NCI-H774 (cell line): ENCODE data around the gene ZBTB2.
"Not testable (repeated sequence)": the region's sequence is repeated elsewhere in the genome, so short reads cannot be mapped to it uniquely, and the experiment has no call there.

Experiments
- DNase-seq: peaks from one replicate; lab custom pipeline; 2025; lab: John Stamatoyannopoulos, UW

ZBTB2 gene

DNA sequence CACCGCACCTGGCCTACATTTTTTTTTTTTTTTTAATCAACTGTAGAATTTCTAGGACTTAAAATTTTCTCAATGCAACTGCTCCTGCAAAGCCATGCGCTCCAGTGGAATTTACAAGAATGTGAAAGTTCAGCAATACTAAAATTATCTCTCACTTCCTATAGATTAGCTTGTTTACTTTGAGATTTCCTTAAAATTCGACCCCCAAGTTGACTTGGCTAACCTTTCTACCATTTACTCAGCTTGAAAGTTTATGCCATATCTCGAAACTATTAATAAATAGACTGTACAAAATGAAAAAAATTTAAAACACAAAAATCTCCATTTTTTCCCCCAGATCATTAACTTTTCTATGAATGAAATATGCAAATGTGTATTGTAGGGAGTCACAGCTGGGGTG is 64.3 kb downstream of the ZBTB2 start:
- DNase-seq = no peak

- no peak for DNase-seq
Measured at GRCh38 chr6:151326116-151326825, 65.1 kb downstream of the ZBTB2 start.

DNA sequence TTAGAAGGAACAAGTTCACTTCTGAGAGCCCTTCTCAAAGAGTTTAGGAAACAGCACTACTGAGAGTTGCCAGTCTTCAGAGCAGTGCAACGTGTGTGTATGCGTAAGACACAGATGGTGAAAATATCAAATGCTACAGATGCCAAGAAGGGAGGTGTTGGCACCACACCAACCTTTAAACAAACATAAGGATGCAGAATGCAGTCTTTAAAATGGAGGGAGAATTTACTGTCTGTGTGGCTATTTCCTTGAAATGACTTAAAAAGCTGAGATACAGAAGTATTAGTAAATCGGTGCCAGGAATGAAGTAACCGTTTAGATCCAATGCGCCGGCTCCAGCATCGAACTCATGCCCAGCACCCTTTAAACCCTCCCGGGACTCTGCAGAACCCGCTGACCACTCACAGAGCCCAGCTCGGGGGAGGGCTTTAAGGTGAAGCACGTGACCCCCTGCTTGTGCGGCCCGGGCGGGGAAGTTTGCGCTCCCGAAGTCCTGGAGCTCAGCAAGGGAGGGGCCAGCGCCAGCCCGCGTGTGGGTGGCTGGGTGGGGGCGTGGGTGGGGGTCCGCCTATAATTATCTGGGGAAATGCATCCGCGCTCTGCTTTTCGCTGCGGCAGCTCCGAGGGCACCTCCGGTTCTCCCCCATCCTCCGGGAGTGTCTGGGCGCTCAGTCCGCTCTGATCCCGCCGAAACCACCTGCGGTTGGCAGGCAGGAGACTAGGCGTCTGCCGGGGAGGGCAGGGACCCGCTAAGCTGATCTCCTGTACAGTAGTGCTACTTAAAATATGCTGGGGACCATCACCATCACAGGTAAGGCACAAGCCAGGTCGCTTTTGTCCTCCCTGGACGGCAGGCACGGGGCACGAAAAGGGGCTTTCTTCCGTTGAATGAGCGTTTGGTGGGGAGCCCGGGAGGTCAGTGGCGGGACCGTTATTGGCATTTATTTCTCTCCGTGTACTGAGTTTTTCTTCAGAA is 66.0 kb downstream of the ZBTB2 start:
- peak; percentile 73 for DNase-seq

DNA sequence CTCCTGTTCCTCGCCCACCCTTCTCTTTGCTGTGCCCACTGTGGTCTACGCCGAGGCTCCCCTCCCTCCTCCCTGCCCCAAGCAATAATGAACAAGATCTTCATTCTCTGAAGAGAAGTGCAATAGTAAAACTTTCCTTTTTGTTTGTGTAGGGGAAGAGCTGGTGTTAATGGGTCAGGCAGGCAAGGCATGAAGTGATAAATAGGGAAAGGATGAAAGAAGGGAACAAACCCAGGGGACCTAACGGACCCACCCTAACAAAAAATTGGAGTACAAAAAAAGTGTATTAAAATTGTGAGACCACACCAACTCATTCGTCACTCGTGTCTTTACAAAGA is 66.9 kb downstream of the ZBTB2 start:
- DNase-seq = no peak

DNA sequence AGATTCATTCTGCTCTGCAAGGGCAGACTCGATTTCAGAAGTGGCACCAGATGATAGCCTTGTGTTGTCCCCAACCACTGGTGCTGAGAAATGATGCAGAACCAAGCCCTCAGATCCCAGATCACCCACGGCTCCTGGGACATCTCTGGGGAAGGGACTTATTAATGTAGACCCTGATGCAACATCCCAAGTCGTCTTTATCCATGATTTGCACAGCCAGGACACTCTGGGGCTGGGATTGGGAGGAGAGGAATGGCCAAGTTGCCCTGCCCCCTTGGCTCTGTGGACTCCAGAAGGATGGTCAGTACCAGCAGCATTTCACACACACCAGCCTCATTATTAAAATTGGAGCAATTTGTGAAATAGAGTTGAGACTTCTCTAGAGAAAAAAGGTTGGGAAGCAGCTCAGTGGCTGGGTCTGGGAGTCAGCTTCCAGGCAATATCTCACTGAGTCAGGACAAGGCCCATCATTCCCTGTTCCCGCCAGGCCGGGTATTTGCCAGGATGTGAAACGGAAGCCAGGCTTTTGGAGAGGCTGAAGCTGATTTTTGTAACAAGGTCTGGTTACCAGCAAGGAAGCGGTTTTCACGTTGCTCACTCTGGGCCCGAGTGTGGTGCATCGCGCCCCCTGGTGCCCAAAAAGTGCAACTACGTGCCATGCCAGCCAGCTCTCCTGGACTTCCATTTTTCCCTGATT is 67.4 kb downstream of the ZBTB2 start:
- peak; percentile 83 for DNase-seq

GRCh38 chr6:151322570-151322969 is 68.8 kb downstream of the ZBTB2 start:
- no peak for DNase-seq

DNA sequence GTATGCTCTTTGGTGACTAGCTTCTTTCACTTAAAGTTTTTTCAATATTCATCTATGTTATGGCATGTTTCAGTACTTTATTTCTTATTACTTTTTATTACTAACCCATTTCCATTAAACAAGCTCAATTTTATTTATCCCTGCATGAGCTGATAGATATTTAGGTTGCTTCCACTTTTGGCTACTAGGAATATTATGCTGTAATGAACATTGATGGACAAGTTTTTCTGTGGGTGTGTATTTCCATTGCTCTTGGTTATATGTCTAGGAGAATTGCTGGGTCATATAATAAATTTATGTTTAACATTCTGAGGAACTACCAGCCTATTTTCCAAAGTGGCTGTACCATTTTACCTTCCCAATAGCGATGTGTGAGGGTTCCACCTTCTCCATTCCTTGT is 69.9 kb downstream of the ZBTB2 start:
- DNase-seq = no peak

DNA sequence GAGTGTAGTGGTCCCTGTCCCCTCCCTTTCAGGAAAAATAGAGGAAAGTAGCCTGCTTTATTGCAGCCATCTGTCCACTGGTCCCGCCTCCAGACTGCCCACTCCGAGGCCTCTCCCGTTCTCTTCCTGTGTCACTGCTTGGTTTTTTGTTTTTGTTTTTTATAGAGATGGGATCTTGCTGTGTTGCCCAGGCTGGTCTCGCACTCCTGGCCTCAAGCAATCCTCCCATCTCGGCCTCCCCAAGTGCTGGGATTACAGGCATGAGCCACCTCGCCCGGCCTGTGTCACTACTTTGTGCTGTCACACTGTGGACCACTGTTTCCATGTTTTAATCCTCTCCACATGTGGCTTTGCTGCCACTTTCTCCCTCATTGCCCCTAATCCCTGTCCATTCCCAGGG is 71.2 kb downstream of the ZBTB2 start:
- no peak for DNase-seq

- DNase-seq = no peak
Measured at GRCh38 chr6:151317995-151318365, 73.4 kb downstream of the ZBTB2 start.

DNA sequence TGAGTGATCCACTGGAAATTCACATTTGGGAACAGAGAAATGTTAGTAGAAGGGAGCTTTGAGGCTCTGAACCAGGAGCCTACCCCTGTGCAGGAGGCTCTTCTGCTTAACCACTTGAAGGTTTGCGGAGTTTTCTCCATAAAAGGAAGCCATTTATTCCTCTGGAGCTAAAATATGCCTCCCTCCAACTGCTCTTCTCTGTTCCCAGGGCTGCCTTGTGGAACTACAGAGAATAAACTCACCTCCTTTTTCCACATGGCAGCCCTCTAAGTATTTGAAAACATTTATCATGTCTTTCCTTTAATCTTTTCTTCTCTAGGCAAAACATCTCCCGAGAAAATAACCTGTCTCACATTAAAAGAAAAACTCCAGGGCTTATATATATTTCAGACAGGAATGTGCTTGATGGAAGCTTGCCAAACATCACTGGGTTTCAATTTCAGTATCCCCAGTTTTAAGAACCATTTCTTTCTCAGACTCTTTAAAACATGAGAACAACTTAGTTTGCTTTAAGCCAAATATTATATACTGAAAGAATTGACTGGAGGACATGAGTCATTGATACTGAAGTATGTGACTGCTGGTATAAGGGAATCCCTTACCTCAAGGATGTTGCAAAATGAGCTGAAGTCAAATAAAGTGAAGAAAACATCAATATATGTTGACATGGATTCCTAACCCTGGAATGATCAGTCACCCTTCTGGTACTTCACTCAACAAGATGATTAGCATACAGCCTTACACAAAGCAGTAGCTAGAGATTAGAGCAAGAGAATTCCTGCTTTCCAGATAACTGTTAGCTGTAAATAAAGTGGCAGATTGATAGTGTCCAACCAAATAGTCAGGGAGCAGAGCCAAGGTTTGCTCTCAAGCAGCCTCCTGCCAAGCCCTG is 74.0 kb downstream of the ZBTB2 start:
- no peak for DNase-seq

- DNase-seq = not testable (repeated sequence)
Measured at GRCh38 chr6:151315661-151316060, 75.7 kb downstream of the ZBTB2 start.
